Natural killer cell treated with Interleukin-12 subunit alpha and Interleukin-12 subunit beta and Interleukin-15 and Interleukin-18, amount 100 ng/mL, for 72 hours (primary cell): ENCODE results near the gene STPG1. TPM values are rescaled to one million over a fixed set of nuclear protein-coding genes. Genes with fewer than 3 reads are reported as not detected.
"Not testable (repeated sequence)": the region's sequence is repeated elsewhere in the genome, so short reads cannot be mapped to it uniquely, and the experiment has no call there.

Experiments used
- ATAC-seq, 2 donors: fragments of 150-1000 bp; cut with Tn5 transposase in 1 of 2; sonication (Bioruptor Pico), chemical (Tn5 transposase) in 1 of 2; 2 replicates each; pipeline ENCODE4 v1.10.0; 2021
- DNase-seq: peaks from one replicate; pipeline ENCODE4 v3.0.0; 2022; ENCODE audit warnings: low spot score
- H3K27ac Mint-ChIP-seq, 2 donors: 1 replicate in 1 of 2; 2 replicates in 1 of 2; pipeline ENCODE4 v1.8.0; 2022; ENCODE audit warnings: mixed read lengths in 2 of 2, mild to moderate bottlenecking in 1 of 2, moderate library complexity in 1 of 2
- H3K27me3 Mint-ChIP-seq, 2 donors: 1 replicate in 1 of 2; 2 replicates in 1 of 2; pipeline ENCODE4 v1.8.0; 2022; ENCODE audit warnings: mixed read lengths in 2 of 2
- H3K36me3 Mint-ChIP-seq: one replicate; pipeline ENCODE4 v1.8.0; 2022; ENCODE audit warnings: mixed read lengths
- H3K4me1 Mint-ChIP-seq, 2 donors: 1 replicate in 1 of 2; 2 replicates in 1 of 2; pipeline ENCODE4 v1.8.0; 2022; ENCODE audit warnings: low read depth in 2 of 2, mixed read lengths in 2 of 2, mild to moderate bottlenecking in 1 of 2
- H3K4me3 Mint-ChIP-seq: one replicate; pipeline ENCODE4 v1.8.0; 2022; ENCODE audit warnings: mixed read lengths
- H3K9me3 Mint-ChIP-seq: 2 replicates; pipeline ENCODE4 v1.8.0; 2022; ENCODE audit warnings: mixed read lengths
- total RNA-seq, 2 donors: library from RNA; stranded (reverse); gene quantifications; one replicate each; pipeline ENCODE4 v1.2.3, GENCODE V29; 2022

STPG1 gene
- 1 to 10 TPM; 2.3 to 5.4 TPM for total RNA-seq

GRCh38 chr1:24413350-24414163 is at the start of gene STPG1:
STPG1 (minus strand) TSS chr1:24413782; CDS start chr1:24401388, 12,394 bp downstream.
- Mint-ChIP-seq H3K27ac (peak within 1 kb of the TSS; percentile 59 to 98), H3K27me3 (no peaks in the 10 kb centered on the region), H3K4me1 (peaks cover 30 to 33% of the 10 kb centered on the region in 2 donors)

GRCh38 chr1:24462128-24462527 is 48.5 kb upstream of the STPG1 start:
- not testable (repeated sequence) for H3K27me3 Mint-ChIP-seq, H3K4me1 Mint-ChIP-seq, H3K9me3 Mint-ChIP-seq, DNase-seq, H3K4me3 Mint-ChIP-seq, ATAC-seq
- Mint-ChIP-seq H3K36me3 (peaks cover 16% of the 10 kb centered on the region), H3K27ac (peak overlapping the region in 1 of 2 donors; percentile 59)

More at GRCh38 chr1:24413350-24414163, at the start of gene STPG1:
- Mint-ChIP-seq H3K9me3 (no peaks in the 10 kb centered on the region), H3K4me3 (peak within 1 kb of the TSS; percentile 99), H3K36me3 (no peaks in the 10 kb centered on the region)
- DNase-seq (peak; percentile 72), ATAC-seq (peak; percentile 66 to 68)

- Mint-ChIP-seq H3K4me3 (no peak overlapping the region), H3K4me1 (no peaks in the 10 kb centered on the region), H3K9me3 (no peaks in the 10 kb centered on the region), H3K36me3 (peaks cover 19% of the 10 kb centered on the region), H3K27me3 (no peaks in the 10 kb centered on the region), H3K27ac (no peak overlapping the region)
- ATAC-seq = no peak
- no peak for DNase-seq
These were observed 46.1 kb upstream of the STPG1 start for GRCh38 chr1:24459551-24460266.

- Mint-ChIP-seq H3K36me3 (peaks cover 18% of the 10 kb centered on the region), H3K27ac (no peak overlapping the region), H3K9me3 (no peaks in the 10 kb centered on the region), H3K27me3 (no peaks in the 10 kb centered on the region), H3K4me1 (no peaks in the 10 kb centered on the region), H3K4me3 (no peak overlapping the region)
- no peak for ATAC-seq
- no peak for DNase-seq
These were observed 44.3 kb upstream of the STPG1 start for GRCh38 chr1:24457866-24458265.

GRCh38 chr1:24455272-24455671 is 41.7 kb upstream of the STPG1 start:
- Mint-ChIP-seq H3K4me1 (no peaks in the 10 kb centered on the region), H3K36me3 (peaks cover 15% of the 10 kb centered on the region), H3K9me3 (no peaks in the 10 kb centered on the region), H3K4me3 (no peak overlapping the region), H3K27ac (no peak overlapping the region), H3K27me3 (no peaks in the 10 kb centered on the region)
- ATAC-seq (no peak), DNase-seq (no peak)

- Mint-ChIP-seq H3K9me3 (no peaks in the 10 kb centered on the region), H3K36me3 (peaks cover 9% of the 10 kb centered on the region), H3K4me1 (no peaks in the 10 kb centered on the region), H3K4me3 (no peak overlapping the region), H3K27me3 (no peaks in the 10 kb centered on the region), H3K27ac (no peak overlapping the region)
- no peak for ATAC-seq
- no peak for DNase-seq
These were observed 41.1 kb upstream of the STPG1 start for GRCh38 chr1:24454673-24455072.

GRCh38 chr1:24452922-24453485 is 39.4 kb upstream of the STPG1 start:
- Mint-ChIP-seq H3K36me3 (peaks cover 8% of the 10 kb centered on the region), H3K4me1 (no peaks in the 10 kb centered on the region), H3K9me3 (no peaks in the 10 kb centered on the region), H3K27me3 (no peaks in the 10 kb centered on the region), H3K27ac (no peak overlapping the region), H3K4me3 (no peak overlapping the region)
- no peak for ATAC-seq
- no peak for DNase-seq

GRCh38 chr1:24451746-24452145 is 38.2 kb upstream of the STPG1 start:
- Mint-ChIP-seq H3K9me3 (no peaks in the 10 kb centered on the region), H3K4me3 (no peak overlapping the region), H3K4me1 (no peaks in the 10 kb centered on the region), H3K27me3 (no peaks in the 10 kb centered on the region), H3K27ac (no peak overlapping the region), H3K36me3 (peaks cover 10% of the 10 kb centered on the region)
- no peak for DNase-seq
- ATAC-seq = no peak

GRCh38 chr1:24450857-24451397 is 37.3 kb upstream of the STPG1 start:
- Mint-ChIP-seq H3K4me1 (no peaks in the 10 kb centered on the region), H3K27ac (no peak overlapping the region), H3K4me3 (no peak overlapping the region), H3K9me3 (no peaks in the 10 kb centered on the region), H3K36me3 (peaks cover 12% of the 10 kb centered on the region), H3K27me3 (no peaks in the 10 kb centered on the region)
- no peak for ATAC-seq
- no peak for DNase-seq

- Mint-ChIP-seq H3K9me3 (no peaks in the 10 kb centered on the region), H3K4me1 (no peaks in the 10 kb centered on the region), H3K27ac (no peak overlapping the region), H3K4me3 (no peak overlapping the region), H3K36me3 (peaks cover 16% of the 10 kb centered on the region), H3K27me3 (no peaks in the 10 kb centered on the region)
- ATAC-seq (no peak), DNase-seq (no peak)
These were observed 36.7 kb upstream of the STPG1 start for GRCh38 chr1:24450316-24450715.

GRCh38 chr1:24446446-24446845 is 32.9 kb upstream of the STPG1 start:
- not testable (repeated sequence) for H3K4me3 Mint-ChIP-seq, H3K27ac Mint-ChIP-seq, ATAC-seq, H3K4me1 Mint-ChIP-seq, H3K9me3 Mint-ChIP-seq, DNase-seq, H3K27me3 Mint-ChIP-seq
- peaks cover 16% of the 10 kb centered on the region for H3K36me3 Mint-ChIP-seq

GRCh38 chr1:24443241-24443656 is 29.7 kb upstream of the STPG1 start:
- ATAC-seq = no peak
- Mint-ChIP-seq H3K36me3 (peaks cover 16% of the 10 kb centered on the region), H3K4me1 (peaks cover 0 to 3% of the 10 kb centered on the region in 2 donors), H3K4me3 (no peak overlapping the region), H3K27me3 (no peaks in the 10 kb centered on the region), H3K27ac (no peak overlapping the region), H3K9me3 (no peaks in the 10 kb centered on the region)
- no peak for DNase-seq

- DNase-seq = no peak
- no peak overlapping the region for H3K27ac Mint-ChIP-seq
- no peaks in the 10 kb centered on the region for H3K9me3 Mint-ChIP-seq
- peaks cover 0 to 3% of the 10 kb centered on the region in 2 donors for H3K4me1 Mint-ChIP-seq
- no peaks in the 10 kb centered on the region for H3K27me3 Mint-ChIP-seq
- H3K4me3 Mint-ChIP-seq = no peak overlapping the region
- no peak for ATAC-seq
- peaks cover 16% of the 10 kb centered on the region for H3K36me3 Mint-ChIP-seq
These were observed 29.2 kb upstream of the STPG1 start for GRCh38 chr1:24442764-24443163.
